DOHH2 (cell line): Measurements from ENCODE around the gene APCDD1L.

Experiments used
- H3F3A ChIP-seq: fragments of 200-600 bp; sonication (generic), shearing (Covaris generic); 2 replicates; pipeline ENCODE4 v1.6.0; 2016; ENCODE audit warnings: antibody characterized with exemption, mild to moderate bottlenecking; ENCODE audit not compliant: control insufficient read depth, insufficient read depth
- H3K27ac ChIP-seq: fragments of 200-600 bp; sonication (generic); 2 replicates; pipeline ENCODE4 v1.5.1; 2014; ENCODE audit warnings: low read depth, mild to moderate bottlenecking, low read length, moderate library complexity
- H3K27me3 ChIP-seq: fragments of 200-600 bp; sonication (generic); 2 replicates; pipeline ENCODE4 v1.6.1; 2014; ENCODE audit warnings: mild to moderate bottlenecking, low read length, mixed read lengths; ENCODE audit not compliant: control insufficient read depth
- H3K36me3 ChIP-seq: fragments of 200-600 bp; sonication (generic); 2 replicates; pipeline ENCODE4 v1.6.1; 2014; ENCODE audit warnings: mild to moderate bottlenecking, low read length, moderate library complexity, mixed read lengths; ENCODE audit not compliant: control insufficient read depth
- H3K4me1 ChIP-seq: fragments of 200-600 bp; sonication (generic); 2 replicates; pipeline ENCODE4 v1.6.1; 2014; ENCODE audit warnings: mild to moderate bottlenecking, low read length, mixed read lengths; ENCODE audit not compliant: control insufficient read depth
- H3K4me2 ChIP-seq: fragments of 200-600 bp; sonication (generic); 2 replicates; pipeline ENCODE4 v1.6.0; 2014; ENCODE audit warnings: mild to moderate bottlenecking, low read length, moderate library complexity
- H3K4me3 ChIP-seq: fragments of 200-600 bp; sonication (generic); 2 replicates; pipeline ENCODE4 v1.5.1; 2014; ENCODE audit warnings: mild to moderate bottlenecking, low read length, mixed read lengths
- H3K79me2 ChIP-seq: fragments of 200-600 bp; sonication (generic); 2 replicates; pipeline ENCODE4 v1.6.1; 2014; ENCODE audit warnings: mild to moderate bottlenecking, low read length, mixed read lengths; ENCODE audit not compliant: control insufficient read depth
- H3K9me2 ChIP-seq: fragments of 200-600 bp; sonication (generic); replicated peaks from 2 replicates; pipeline ENCODE4 v1.6.1; 2014; ENCODE audit warnings: mild to moderate bottlenecking, low read length, mixed read lengths; ENCODE audit not compliant: control insufficient read depth
- H3K9me3 ChIP-seq: fragments of 200-600 bp; sonication (generic); 2 replicates; pipeline ENCODE4 v1.6.1; 2014; ENCODE audit warnings: antibody characterized with exemption, low read length, mixed read lengths; ENCODE audit not compliant: control insufficient read depth, insufficient read depth
- H4K20me1 ChIP-seq: fragments of 200-600 bp; sonication (generic); 2 replicates; pipeline ENCODE4 v1.6.0; 2014; ENCODE audit warnings: low read depth, mild to moderate bottlenecking, antibody characterized with exemption, low read length, moderate library complexity; ENCODE audit not compliant: control insufficient read depth, insufficient read depth
- EZH2phosphoT487 ChIP-seq: fragments of 200-600 bp; sonication (generic); IDR thresholded peaks from 2 replicates; pipeline ENCODE4 v1.6.1; 2017; ENCODE audit warnings: borderline replicate concordance, mild to moderate bottlenecking, antibody characterized with exemption, low read length, moderate library complexity, mixed read lengths
- TF ChIP-seq, protein P1 (sequence below): fragments of 200-600 bp; sonication (generic); IDR thresholded peaks from one replicate; pipeline ENCODE4 v1.5.1; 2014; ENCODE audit warnings: antibody characterized with exemption, mild to moderate bottlenecking, low read depth, low read length; ENCODE audit not compliant: poor library complexity, severe bottlenecking

Gene APCDD1L

DNA sequence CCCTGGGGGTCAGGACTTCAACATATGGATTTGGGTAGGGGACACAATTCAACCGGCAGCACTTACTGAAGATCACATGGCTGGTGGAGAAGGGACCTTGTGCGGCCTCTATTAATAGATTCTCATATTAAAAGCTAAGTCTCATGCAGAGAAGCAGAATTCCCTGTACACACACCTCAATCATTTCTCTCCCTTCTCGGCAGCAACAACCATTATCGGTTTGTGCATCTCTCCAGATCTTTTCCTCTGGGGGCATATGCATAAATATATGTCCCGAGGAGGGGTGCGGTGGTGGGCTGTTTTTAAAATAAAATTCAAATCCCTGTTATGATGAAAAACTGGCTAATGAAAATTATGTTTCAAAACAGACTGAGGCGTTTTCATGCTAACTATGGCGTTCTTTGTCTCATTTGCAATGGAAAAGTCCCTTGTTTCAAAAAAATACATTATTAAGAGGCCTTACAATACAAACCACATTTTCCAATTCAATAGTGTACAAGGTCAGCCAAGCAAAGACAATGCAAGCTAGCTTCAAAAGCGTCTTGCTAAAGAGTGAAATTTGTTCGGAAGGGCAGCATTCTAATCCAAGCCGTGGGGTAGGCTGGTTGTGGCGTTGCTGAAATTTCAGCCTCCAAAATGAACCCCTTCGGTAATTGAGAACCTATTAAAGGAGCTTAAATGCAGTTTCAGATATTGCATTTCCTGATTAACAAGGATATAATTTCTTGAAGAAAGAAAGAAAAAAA, 17.3 kb downstream of the APCDD1L start:
- no peaks in the 10 kb centered on the region; the same call in 1 of the 2 replicates for H3K4me1 ChIP-seq
- H4K20me1 ChIP-seq = no peaks in the 10 kb centered on the region
- H3K27me3 ChIP-seq = no peaks in the 10 kb centered on the region
- no peak overlapping the region for H3K27ac ChIP-seq
- no peaks in the 10 kb centered on the region for H3K9me2 ChIP-seq
- TF ChIP-seq EZH2phosphoT487 = no peak
- TF ChIP-seq, protein P1, sequence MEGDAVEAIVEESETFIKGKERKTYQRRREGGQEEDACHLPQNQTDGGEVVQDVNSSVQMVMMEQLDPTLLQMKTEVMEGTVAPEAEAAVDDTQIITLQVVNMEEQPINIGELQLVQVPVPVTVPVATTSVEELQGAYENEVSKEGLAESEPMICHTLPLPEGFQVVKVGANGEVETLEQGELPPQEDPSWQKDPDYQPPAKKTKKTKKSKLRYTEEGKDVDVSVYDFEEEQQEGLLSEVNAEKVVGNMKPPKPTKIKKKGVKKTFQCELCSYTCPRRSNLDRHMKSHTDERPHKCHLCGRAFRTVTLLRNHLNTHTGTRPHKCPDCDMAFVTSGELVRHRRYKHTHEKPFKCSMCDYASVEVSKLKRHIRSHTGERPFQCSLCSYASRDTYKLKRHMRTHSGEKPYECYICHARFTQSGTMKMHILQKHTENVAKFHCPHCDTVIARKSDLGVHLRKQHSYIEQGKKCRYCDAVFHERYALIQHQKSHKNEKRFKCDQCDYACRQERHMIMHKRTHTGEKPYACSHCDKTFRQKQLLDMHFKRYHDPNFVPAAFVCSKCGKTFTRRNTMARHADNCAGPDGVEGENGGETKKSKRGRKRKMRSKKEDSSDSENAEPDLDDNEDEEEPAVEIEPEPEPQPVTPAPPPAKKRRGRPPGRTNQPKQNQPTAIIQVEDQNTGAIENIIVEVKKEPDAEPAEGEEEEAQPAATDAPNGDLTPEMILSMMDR = no peak
- no peak overlapping the region for H3K4me2 ChIP-seq
- H3K36me3 ChIP-seq = no peaks in the 10 kb centered on the region
- no peaks in the 10 kb centered on the region for H3K9me3 ChIP-seq
- no peak overlapping the region for H3K4me3 ChIP-seq
- no peaks in the 10 kb centered on the region for H3K79me2 ChIP-seq
- H3F3A ChIP-seq = no peaks in the 10 kb centered on the region

DNA sequence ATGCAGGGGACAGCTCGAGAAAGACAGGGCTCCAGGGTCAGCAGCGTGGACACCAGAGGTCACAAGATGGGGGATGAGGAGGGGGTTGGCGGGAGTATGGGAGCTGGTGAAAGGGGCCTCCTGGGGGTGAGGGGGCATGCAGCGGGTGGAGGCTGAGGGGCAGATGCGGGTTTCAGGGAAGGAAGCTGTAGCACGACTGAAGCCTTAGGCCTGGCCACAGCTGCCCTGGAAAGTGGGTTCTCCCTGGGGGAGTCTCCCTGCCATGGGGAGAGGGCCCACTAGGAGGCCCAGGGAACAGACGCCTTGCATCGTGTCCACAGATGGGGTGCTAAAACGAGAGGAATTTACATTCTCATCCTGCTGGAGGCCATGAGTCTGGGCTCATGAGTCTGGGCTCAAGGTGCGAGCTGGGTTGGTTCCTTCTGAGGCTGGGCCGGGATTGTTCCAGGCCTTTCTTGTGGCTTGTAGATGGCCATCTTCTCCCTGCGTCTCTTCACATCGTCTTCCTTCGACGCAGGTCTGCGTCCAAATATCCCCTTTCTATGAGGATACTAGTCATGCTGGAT, 18.0 kb downstream of the APCDD1L start:
- H3K4me1 ChIP-seq = peaks cover 5% of the 10 kb centered on the region
- no peak overlapping the region for H3K4me3 ChIP-seq
- H3K4me2 ChIP-seq = no peak overlapping the region
- no peaks in the 10 kb centered on the region for H3K36me3 ChIP-seq
- no peaks in the 10 kb centered on the region for H3K79me2 ChIP-seq
- no peak for TF ChIP-seq EZH2phosphoT487
- TF ChIP-seq, protein P1 = no peak
- H3K9me3 ChIP-seq = no peaks in the 10 kb centered on the region
- H3K9me2 ChIP-seq = no peaks in the 10 kb centered on the region
- no peaks in the 10 kb centered on the region for H4K20me1 ChIP-seq
- no peaks in the 10 kb centered on the region for H3F3A ChIP-seq
- no peaks in the 10 kb centered on the region for H3K27me3 ChIP-seq
- H3K27ac ChIP-seq = no peak overlapping the region

- Histone ChIP-seq H3K27me3 (no peaks in the 10 kb centered on the region), H3K79me2 (no peaks in the 10 kb centered on the region), H3K4me3 (no peak overlapping the region), H3K9me2 (no peaks in the 10 kb centered on the region), H3F3A (no peaks in the 10 kb centered on the region), H3K27ac (no peak overlapping the region), H4K20me1 (no peaks in the 10 kb centered on the region), H3K9me3 (no peaks in the 10 kb centered on the region), H3K4me2 (no peak overlapping the region), H3K36me3 (no peaks in the 10 kb centered on the region), H3K4me1 (peaks cover 11% of the 10 kb centered on the region)
- TF ChIP-seq, protein P1 = no peak
- no peak for TF ChIP-seq EZH2phosphoT487
Observed at GRCh38 chr20:58496429-58496769, 18.8 kb downstream of the APCDD1L start.
